Caco-2 (cell line): Measurements from ENCODE around the gene MALAT1. TPM values are rescaled to one million over a fixed set of nuclear protein-coding genes. Genes with fewer than 3 reads are reported as not detected.

Experiments
- BruUV-seq: library from RNA; stranded (reverse); fragments of 400-500 nt; replicated peaks from 2 replicates; lab custom pipeline; 2021; lab: Mats Ljungman, UMichigan
- CTCF ChIA-PET: fragments of 300-600 bp; sonication (Branson Sonifier 250); formaldehyde crosslinking; loops from one replicate; lab custom pipeline; 2022; ENCODE audit warnings: antibody characterized with exemption; lab: Charles Lee
- POLR2A ChIA-PET: fragments of 300-600 bp; sonication (Branson Sonifier 250); formaldehyde crosslinking; loops from one replicate; lab custom pipeline; 2022; ENCODE audit warnings: antibody characterized with exemption; lab: Charles Lee
- DNase-seq, 2 experiments: peaks; one replicate each; pipeline versions ENCODE4 v3.0.0 to v3.0.0-alpha.2; 2020 to 2022
- H3K27me3 ChIP-seq: replicated peaks from 2 replicates; pipeline ENCODE4 v1.6.0; 2011; ENCODE audit warnings: low read length; ENCODE audit not compliant: control insufficient read depth, insufficient read depth
- H3K36me3 ChIP-seq: 2 replicates; pipeline ENCODE4 v1.5.1; 2011; ENCODE audit warnings: low read length; ENCODE audit not compliant: control insufficient read depth, insufficient read depth
- H3K4me1 ChIP-seq: fragments of 250-450 bp; sonication (Bioruptor Pico); 2 replicates; pipeline ENCODE4 v1.5.1; 2020; ENCODE audit warnings: mild to moderate bottlenecking
- H3K4me3 ChIP-seq: 2 replicates; pipeline ENCODE4 v1.5.1; 2011; ENCODE audit warnings: low read depth, mild to moderate bottlenecking, control low read depth, low read length
- H3K9me3 ChIP-seq: fragments of 250-450 bp; sonication (Bioruptor Pico); 2 replicates; pipeline ENCODE4 v1.5.1; 2020; ENCODE audit warnings: mild to moderate bottlenecking, moderate library complexity
- H3K27ac Mint-ChIP-seq: one replicate; pipeline ENCODE4 v1.8.0; 2022; ENCODE audit warnings: mixed read lengths; ENCODE audit not compliant: unreplicated experiment
- H3K27me3 Mint-ChIP-seq: one replicate; pipeline ENCODE4 v1.8.0; 2022; ENCODE audit warnings: mixed read lengths; ENCODE audit not compliant: insufficient read depth, unreplicated experiment
- H3K36me3 Mint-ChIP-seq: one replicate; pipeline ENCODE4 v1.8.0; 2022; ENCODE audit warnings: mild to moderate bottlenecking, mixed read lengths; ENCODE audit not compliant: insufficient read depth, unreplicated experiment
- H3K4me1 Mint-ChIP-seq: one replicate; pipeline ENCODE4 v1.8.0; 2022; ENCODE audit warnings: low read depth, mixed read lengths; ENCODE audit not compliant: unreplicated experiment
- H3K4me3 Mint-ChIP-seq: one replicate; pipeline ENCODE4 v1.8.0; 2022; ENCODE audit warnings: mild to moderate bottlenecking, moderate library complexity, mixed read lengths; ENCODE audit not compliant: unreplicated experiment
- H3K9me3 Mint-ChIP-seq: one replicate; pipeline ENCODE4 v1.8.0; 2022; ENCODE audit warnings: mixed read lengths; ENCODE audit not compliant: unreplicated experiment
- intact Hi-C: fragments of 100-400 bp; cut with micrococcal nuclease; formaldehyde crosslinking; loops from one replicate; pipeline ENCODE4 v1.10.0; 2022; ENCODE audit not compliant: unreplicated experiment
- total RNA-seq: library from RNA; stranded (reverse); gene quantifications from 2 replicates; pipeline ENCODE4 v1.2.3, GENCODE V29; 2022
- TF ChIP-seq, protein P1 (sequence below), 2 experiments: fragments of 200-600 bp in 1 of 2; IDR thresholded peaks; 1 replicate in 1 of 2; 2 replicates in 1 of 2; pipeline versions ENCODE4 v1.5.1 to v1.8.0; 2011 to 2022; ENCODE audit warnings: antibody characterized with exemption in 1 of 2, control low read depth in 1 of 2, inconsistent platforms in 1 of 2, low read depth in 1 of 2, low read length in 1 of 2, mild to moderate bottlenecking in 1 of 2, moderate library complexity in 1 of 2; ENCODE audit not compliant: insufficient read depth in 1 of 2, severe bottlenecking in 1 of 2, unreplicated experiment in 1 of 2

MALAT1 gene
- total RNA-seq, 1 experiment from 2014 or later: 4,914 TPM

DNA sequence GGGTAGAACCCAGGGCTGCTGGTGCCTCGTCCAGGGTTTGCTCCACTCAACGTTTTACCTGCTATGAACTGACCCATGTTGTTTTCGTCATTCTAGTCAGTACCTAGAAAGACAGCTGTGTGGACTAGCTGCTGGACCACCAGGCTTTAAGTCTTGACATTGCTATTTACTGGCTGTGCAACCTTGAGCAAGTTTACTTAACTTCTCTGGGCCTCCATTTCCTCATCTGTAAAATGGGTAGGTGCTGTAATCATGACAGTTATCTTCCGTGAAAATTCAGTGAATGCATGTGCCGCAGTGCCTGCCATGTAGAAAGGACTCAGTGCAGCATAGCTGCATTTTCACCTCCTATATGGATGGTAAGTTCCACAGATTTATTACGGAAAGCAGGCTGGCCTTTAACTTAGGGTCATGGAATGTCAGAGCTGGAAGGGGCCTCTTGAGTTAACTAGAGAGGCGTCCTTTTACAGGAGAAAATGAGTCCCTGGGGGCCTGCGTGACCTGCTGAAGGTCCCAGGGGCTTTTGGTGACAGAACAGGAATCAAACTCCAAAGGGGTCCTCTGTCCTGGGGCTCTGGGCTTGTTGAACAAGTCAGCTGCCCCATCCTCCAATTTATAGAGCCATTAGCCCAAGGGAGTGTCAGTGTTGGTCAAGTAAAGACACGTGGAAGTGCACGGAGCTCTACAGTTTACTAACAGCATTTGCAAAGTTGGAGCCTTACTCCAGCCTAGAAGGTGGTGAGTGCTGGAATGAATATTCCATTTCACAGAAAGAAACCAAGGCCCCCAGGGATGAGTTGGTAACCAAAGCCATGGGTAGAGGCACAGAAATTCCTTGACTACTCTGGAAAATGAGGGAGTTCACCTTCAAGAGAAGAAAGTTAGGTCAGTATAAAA is 12.0 kb upstream of the MALAT1 start:
- H3K4me3 Mint-ChIP-seq: no peak overlapping the region
- H3K4me1 Mint-ChIP-seq: peaks cover 56% of the 10 kb centered on the region
- no peaks in the 10 kb centered on the region for H3K27me3 ChIP-seq
- DNase-seq: no peak
- H3K36me3 ChIP-seq: no peaks in the 10 kb centered on the region
- no peak overlapping the region for H3K4me3 ChIP-seq
- H3K9me3 Mint-ChIP-seq: no peaks in the 10 kb centered on the region
- BruUV-seq: no TSS peak
- no peaks in the 10 kb centered on the region for H3K27me3 Mint-ChIP-seq
- H3K36me3 Mint-ChIP-seq: peaks cover 40% of the 10 kb centered on the region
- peak overlapping the region; percentile 100 for H3K27ac Mint-ChIP-seq
- no peaks in the 10 kb centered on the region for H3K9me3 ChIP-seq
- ChIA-PET POLR2A (interaction anchor here (0.5 to 8.1 kb wide), 7 partner anchors 9 to 715 kb away, joined by 3 to 377 read pairs (median 4); partner anchors contain the start of genes MALAT1 and NEAT1), CTCF (interaction anchor here (0.7 to 5.9 kb wide), 6 partner anchors 8 to 51 kb away, joined by 3 to 71 read pairs (median 3); partner anchors contain the start of gene MALAT1)
- TF ChIP-seq, protein P1, sequence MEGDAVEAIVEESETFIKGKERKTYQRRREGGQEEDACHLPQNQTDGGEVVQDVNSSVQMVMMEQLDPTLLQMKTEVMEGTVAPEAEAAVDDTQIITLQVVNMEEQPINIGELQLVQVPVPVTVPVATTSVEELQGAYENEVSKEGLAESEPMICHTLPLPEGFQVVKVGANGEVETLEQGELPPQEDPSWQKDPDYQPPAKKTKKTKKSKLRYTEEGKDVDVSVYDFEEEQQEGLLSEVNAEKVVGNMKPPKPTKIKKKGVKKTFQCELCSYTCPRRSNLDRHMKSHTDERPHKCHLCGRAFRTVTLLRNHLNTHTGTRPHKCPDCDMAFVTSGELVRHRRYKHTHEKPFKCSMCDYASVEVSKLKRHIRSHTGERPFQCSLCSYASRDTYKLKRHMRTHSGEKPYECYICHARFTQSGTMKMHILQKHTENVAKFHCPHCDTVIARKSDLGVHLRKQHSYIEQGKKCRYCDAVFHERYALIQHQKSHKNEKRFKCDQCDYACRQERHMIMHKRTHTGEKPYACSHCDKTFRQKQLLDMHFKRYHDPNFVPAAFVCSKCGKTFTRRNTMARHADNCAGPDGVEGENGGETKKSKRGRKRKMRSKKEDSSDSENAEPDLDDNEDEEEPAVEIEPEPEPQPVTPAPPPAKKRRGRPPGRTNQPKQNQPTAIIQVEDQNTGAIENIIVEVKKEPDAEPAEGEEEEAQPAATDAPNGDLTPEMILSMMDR (IDR thresholded peaks at IDR 0.05; ENCODE audit: insufficient read depth in 1 of 2, low read depth in 1 of 2, low read length in 1 of 2, severe bottlenecking in 1 of 2, unreplicated experiment in 1 of 2): no peak
- intact Hi-C loops: no loop called here
- peaks cover 66% of the 10 kb centered on the region for H3K4me1 ChIP-seq

DNA sequence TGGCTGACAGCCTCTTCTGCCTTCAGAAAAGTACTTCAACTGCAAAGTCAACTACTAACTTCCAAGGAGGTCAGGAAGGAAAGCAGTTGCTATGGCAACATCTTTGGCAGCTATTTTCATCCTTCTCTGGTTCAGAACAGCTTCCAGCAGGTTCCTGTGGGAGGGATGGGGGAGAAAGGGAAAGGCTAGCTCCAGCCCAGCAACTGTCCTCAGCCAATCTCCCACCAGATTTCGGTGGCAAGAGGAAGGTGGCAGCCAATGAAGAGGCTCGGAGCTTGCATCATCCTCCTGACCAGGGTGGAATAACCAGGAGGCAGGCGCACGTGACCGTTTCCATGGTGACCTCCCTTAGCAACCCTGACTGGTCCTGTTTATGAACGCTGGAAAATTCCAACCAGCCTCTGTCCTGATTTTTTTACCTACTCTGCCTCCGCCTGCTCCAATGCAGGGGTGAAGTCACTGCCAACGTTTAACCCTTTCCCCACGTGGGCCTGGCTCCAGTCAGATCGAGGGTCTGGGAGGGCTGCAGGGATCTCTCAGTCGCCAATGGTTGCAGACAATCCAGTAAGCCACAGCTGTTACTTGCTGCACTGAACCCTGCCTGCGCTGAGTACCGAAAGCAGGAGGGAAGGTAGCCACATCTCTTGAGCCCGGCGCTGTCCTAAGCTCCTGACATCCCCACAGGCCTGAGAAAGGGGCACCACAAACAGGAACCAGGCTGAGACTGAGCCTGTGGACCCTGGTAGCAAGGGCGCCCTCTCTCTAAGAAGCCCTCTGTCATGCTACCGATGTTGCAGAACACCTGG is 11.2 kb upstream of the MALAT1 start:
- no peaks in the 10 kb centered on the region for H3K9me3 ChIP-seq
- peak overlapping the region; percentile 100 for H3K27ac Mint-ChIP-seq
- no peaks in the 10 kb centered on the region for H3K27me3 Mint-ChIP-seq
- no peaks in the 10 kb centered on the region for H3K36me3 ChIP-seq
- TF ChIP-seq, protein P1 (IDR thresholded peaks at IDR 0.05; ENCODE audit: insufficient read depth in 1 of 2, low read depth in 1 of 2, low read length in 1 of 2, severe bottlenecking in 1 of 2, unreplicated experiment in 1 of 2): no peak
- H3K27me3 ChIP-seq: no peaks in the 10 kb centered on the region
- ChIA-PET CTCF (interaction anchor here (0.6 to 5.9 kb wide), 7 partner anchors 9 to 52 kb away, joined by 3 to 71 read pairs (median 3); partner anchors contain the start of gene MALAT1), POLR2A (interaction anchor here (0.5 to 8.1 kb wide), 6 partner anchors 10 to 714 kb away, joined by 3 to 377 read pairs (median 54); partner anchors contain the start of genes MALAT1 and NEAT1)
- H3K4me1 ChIP-seq: peaks cover 74% of the 10 kb centered on the region
- peak overlapping the region; percentile 74 for H3K4me3 Mint-ChIP-seq
- peak overlapping the region; percentile 5 for H3K4me3 ChIP-seq
- intact Hi-C loops: no loop called here
- BruUV-seq: no TSS peak
- peak; percentile 99 to 100 for DNase-seq
- H3K4me1 Mint-ChIP-seq: peaks cover 58% of the 10 kb centered on the region
- H3K36me3 Mint-ChIP-seq: peaks cover 43% of the 10 kb centered on the region
- no peaks in the 10 kb centered on the region for H3K9me3 Mint-ChIP-seq
